Thyroid gland (tissue), 4 donors: ENCODE data around the gene GHDC.

ENCODE experiments used
- CTCF ChIP-seq, 6 experiments: fragments of 200-600 bp in 3 of 6; fragments of 450-650 bp in 3 of 6; sonication (generic) in 3 of 6; IDR thresholded peaks; one replicate each; pipeline ENCODE4 v1.5.1; 2016 to 2019; ENCODE audit warnings: antibody characterized with exemption in 6 of 6, mild to moderate bottlenecking in 2 of 6, inconsistent platforms in 1 of 6, moderate library complexity in 1 of 6
- POLR2A ChIP-seq, 2 donors: fragments of 450-650 bp; IDR thresholded peaks; one replicate each; pipeline ENCODE4 v1.6.1; 2017; ENCODE audit warnings: antibody characterized with exemption in 2 of 2, mild to moderate bottlenecking in 2 of 2, moderate library complexity in 1 of 2

- TF ChIP-seq CTCF (IDR thresholded peaks at IDR 0.05) (peak in 3 of 6 experiments; percentile 29 to 41 (median 40)), POLR2A (IDR thresholded peaks at IDR 0.05) (no peak)
These were observed 13.1 kb downstream of the GHDC start, which contains the start of gene KCNH4 for GRCh38 chr17:42180922-42181850.
